Neural progenitor cell (in vitro differentiated cells): ENCODE data around the gene BEND6.

Experiments used
- EZH2 ChIP-seq: fragments of 200-600 bp; sonication (generic); IDR thresholded peaks from 2 replicates; pipeline ENCODE4 v1.6.1; 2017; ENCODE audit warnings: antibody characterized with exemption, mild to moderate bottlenecking, moderate library complexity
- EZH2phosphoT487 ChIP-seq: fragments of 200-600 bp; sonication (generic); IDR thresholded peaks from 2 replicates; pipeline ENCODE4 v1.6.1; 2017; ENCODE audit warnings: antibody characterized with exemption
- TF ChIP-seq, protein P1 (sequence below): fragments of 200-600 bp; sonication (generic); IDR thresholded peaks from 2 replicates; pipeline ENCODE4 v1.5.1; 2017; ENCODE audit warnings: antibody characterized with exemption, mild to moderate bottlenecking

DNA sequence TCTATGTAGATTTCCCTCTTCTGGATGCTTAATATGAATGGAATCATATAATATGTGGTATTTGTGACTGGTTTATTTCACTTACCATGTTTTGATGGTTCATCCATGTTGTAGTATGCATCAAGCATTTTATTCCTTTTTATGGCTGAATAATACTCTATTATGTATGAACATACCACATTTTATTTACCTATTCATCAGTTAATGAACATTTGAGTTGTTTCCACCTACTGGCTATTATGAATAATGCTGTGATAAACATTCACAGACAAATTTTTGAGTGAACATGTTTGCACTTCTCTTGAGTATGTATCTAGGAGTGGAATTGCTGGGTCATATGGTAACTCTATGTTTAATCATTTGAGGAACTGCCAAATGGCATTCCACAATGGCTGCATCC, 120.2 kb downstream of the BEND6 start:
- TF ChIP-seq, protein P1, sequence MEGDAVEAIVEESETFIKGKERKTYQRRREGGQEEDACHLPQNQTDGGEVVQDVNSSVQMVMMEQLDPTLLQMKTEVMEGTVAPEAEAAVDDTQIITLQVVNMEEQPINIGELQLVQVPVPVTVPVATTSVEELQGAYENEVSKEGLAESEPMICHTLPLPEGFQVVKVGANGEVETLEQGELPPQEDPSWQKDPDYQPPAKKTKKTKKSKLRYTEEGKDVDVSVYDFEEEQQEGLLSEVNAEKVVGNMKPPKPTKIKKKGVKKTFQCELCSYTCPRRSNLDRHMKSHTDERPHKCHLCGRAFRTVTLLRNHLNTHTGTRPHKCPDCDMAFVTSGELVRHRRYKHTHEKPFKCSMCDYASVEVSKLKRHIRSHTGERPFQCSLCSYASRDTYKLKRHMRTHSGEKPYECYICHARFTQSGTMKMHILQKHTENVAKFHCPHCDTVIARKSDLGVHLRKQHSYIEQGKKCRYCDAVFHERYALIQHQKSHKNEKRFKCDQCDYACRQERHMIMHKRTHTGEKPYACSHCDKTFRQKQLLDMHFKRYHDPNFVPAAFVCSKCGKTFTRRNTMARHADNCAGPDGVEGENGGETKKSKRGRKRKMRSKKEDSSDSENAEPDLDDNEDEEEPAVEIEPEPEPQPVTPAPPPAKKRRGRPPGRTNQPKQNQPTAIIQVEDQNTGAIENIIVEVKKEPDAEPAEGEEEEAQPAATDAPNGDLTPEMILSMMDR: no peak
- TF ChIP-seq EZH2 (no peak), EZH2phosphoT487 (no peak)
